OCI-LY7 (cell line): ENCODE measurements around the gene TRNAU1AP. TPM values are rescaled to one million over a fixed set of nuclear protein-coding genes. Genes with fewer than 3 reads are reported as not detected.

Experiments
- BruUV-seq: library from RNA; stranded (reverse); fragments of 400-500 nt; replicated peaks from 2 replicates; lab custom pipeline; 2021; lab: Mats Ljungman, UMichigan
- CTCF ChIA-PET: fragments of 300-600 bp; sonication (Branson Sonifier 250); formaldehyde crosslinking; loops from one replicate; lab custom pipeline; 2022; ENCODE audit warnings: antibody characterized with exemption; ENCODE audit not compliant: unreplicated experiment; lab: Charles Lee
- POLR2A ChIA-PET: fragments of 300-600 bp; sonication (Branson Sonifier 250); formaldehyde crosslinking; loops from one replicate; lab custom pipeline; 2022; ENCODE audit warnings: antibody characterized with exemption; lab: Charles Lee
- DNase-seq: peaks from one replicate; pipeline ENCODE4 v3.0.0-alpha.2; 2015; ENCODE audit warnings: low spot score
- H2AFZ ChIP-seq: fragments of 200-600 bp; sonication (generic), shearing (Covaris generic); 2 replicates; pipeline ENCODE4 v1.6.1; 2014; ENCODE audit warnings: mild to moderate bottlenecking, antibody characterized with exemption, low read length, moderate library complexity
- H3K27ac ChIP-seq: fragments of 200-600 bp; sonication (generic); 2 replicates; pipeline ENCODE4 v1.5.1; 2014; ENCODE audit warnings: mixed run types, low read depth, mild to moderate bottlenecking, moderate library complexity, low read length, inconsistent platforms; ENCODE audit not compliant: poor library complexity, severe bottlenecking
- H3K36me3 ChIP-seq: fragments of 200-600 bp; sonication (generic); 2 replicates; pipeline ENCODE4 v1.6.1; 2014; ENCODE audit warnings: mild to moderate bottlenecking, antibody characterized with exemption, low read length, moderate library complexity, mixed read lengths; ENCODE audit not compliant: insufficient read depth
- H3K4me1 ChIP-seq: fragments of 200-600 bp; sonication (generic); 2 replicates; pipeline ENCODE4 v1.5.1; 2014; ENCODE audit warnings: mild to moderate bottlenecking, low read length; ENCODE audit not compliant: insufficient read depth, poor library complexity, severe bottlenecking
- H3K4me2 ChIP-seq: fragments of 200-600 bp; sonication (generic); 2 replicates; pipeline ENCODE4 v1.6.1; 2014; ENCODE audit warnings: mild to moderate bottlenecking, low read length
- H3K4me3 ChIP-seq: fragments of 200-600 bp; sonication (generic); 2 replicates; pipeline ENCODE4 v1.5.1; 2014; ENCODE audit warnings: mild to moderate bottlenecking, low read depth, low read length; ENCODE audit not compliant: poor library complexity, severe bottlenecking
- H3K79me2 ChIP-seq: fragments of 200-600 bp; sonication (generic); 2 replicates; pipeline ENCODE4 v1.6.1; 2016; ENCODE audit warnings: low read depth, mild to moderate bottlenecking, low read length, moderate library complexity, mixed read lengths; ENCODE audit not compliant: insufficient read depth
- H3K9me2 ChIP-seq: fragments of 200-600 bp; sonication (generic); 2 replicates; pipeline ENCODE4 v1.6.1; 2016; ENCODE audit warnings: mild to moderate bottlenecking, low read length, mixed read lengths; ENCODE audit not compliant: insufficient read depth
- H3K9me3 ChIP-seq: fragments of 200-600 bp; sonication (generic); 2 replicates; pipeline ENCODE4 v1.6.1; 2014; ENCODE audit warnings: mild to moderate bottlenecking, mixed run types, low read length, mixed read lengths
- H4K20me1 ChIP-seq: fragments of 200-600 bp; sonication (generic); 2 replicates; pipeline ENCODE4 v1.6.1; 2014; ENCODE audit warnings: mild to moderate bottlenecking, antibody characterized with exemption, low read length, moderate library complexity, mixed read lengths; ENCODE audit not compliant: insufficient read depth
- CTCF ChIP-seq: fragments of 200-600 bp; sonication (generic); conservative IDR thresholded peaks from 2 replicates; pipeline ENCODE4 v1.5.1; 2014; ENCODE audit warnings: mild to moderate bottlenecking, antibody characterized with exemption, low read length, moderate library complexity, mixed read lengths
- EZH2phosphoT487 ChIP-seq: fragments of 200-600 bp; sonication (generic); IDR thresholded peaks from 2 replicates; pipeline ENCODE4 v1.6.1; 2018; ENCODE audit warnings: low read depth, borderline replicate concordance, mild to moderate bottlenecking, mixed run types, antibody characterized with exemption, low read length, moderate library complexity, mixed read lengths
- intact Hi-C: fragments of 100-400 bp; cut with micrococcal nuclease; formaldehyde crosslinking; loops from one replicate; pipeline ENCODE4 v1.10.0; 2022; ENCODE audit not compliant: unreplicated experiment
- total RNA-seq, 2 experiments: library from RNA; depleted of rRNA in 1 of 2; stranded (reverse); fragments of >200 nt in 1 of 2; shearing (Covaris generic) in 1 of 2; gene quantifications; 2 replicates each; pipeline ENCODE4 v1.2.3, GENCODE V29; 2014 to 2022

Gene TRNAU1AP
- total RNA-seq, 2 experiments from 2014 or later = 30.6 to 41.8 TPM

GRCh38 chr1:28579401-28579800 lies 26.5 kb downstream of the TRNAU1AP start:
- BruUV-seq = no TSS peak
- Histone ChIP-seq H3K79me2 (peaks cover 37% of the 10 kb centered on the region), H4K20me1 (peaks cover 24% of the 10 kb centered on the region), H3K4me3 (peak overlapping the region; percentile 97), H3K9me3 (no peaks in the 10 kb centered on the region), H3K9me2 (no peaks in the 10 kb centered on the region), H3K27ac (peak overlapping the region; percentile 85), H3K36me3 (peaks cover 54% of the 10 kb centered on the region), H2AFZ (no peak overlapping the region), H3K4me1 (peaks cover 34% of the 10 kb centered on the region), H3K4me2 (peak overlapping the region; percentile 94)
- ChIA-PET POLR2A (interaction anchor here (0.5 to 3.2 kb wide), 14 partner anchors 11 to 806 kb away, joined by 3 to 22 read pairs (median 4); partner anchors contain the start of genes RCC1, STX12 and TAF12), CTCF (interaction anchor here (0.5 to 1.0 kb wide), 2 partner anchors 25 to 26 kb away, joined by 3 read pairs; partner anchors contain the start of gene TRNAU1AP)
- no peak for DNase-seq
- intact Hi-C loops = no loop called here
- TF ChIP-seq EZH2phosphoT487 (no peak), CTCF (no peak)

GRCh38 chr1:28580722-28581530 lies 28.0 kb downstream of the TRNAU1AP start:
- peaks cover 24% of the 10 kb centered on the region for H4K20me1 ChIP-seq
- H3K9me2 ChIP-seq = no peaks in the 10 kb centered on the region
- H3K4me2 ChIP-seq = peak overlapping the region; percentile 94
- peaks cover 49% of the 10 kb centered on the region for H3K36me3 ChIP-seq
- H3K4me1 ChIP-seq = peaks cover 34% of the 10 kb centered on the region
- DNase-seq = peak; percentile 83
- H3K79me2 ChIP-seq = peaks cover 37% of the 10 kb centered on the region
- H2AFZ ChIP-seq = no peak overlapping the region
- BruUV-seq = TSS peak; percentile 74
- intact Hi-C loops = loop anchor here (1.0 to 5.0 kb wide), 3 partner anchors 28 to 334 kb away; partner anchors contain the start of gene TRNAU1AP
- TF ChIP-seq CTCF = peak; percentile 71
- TF ChIP-seq EZH2phosphoT487 = no peak
- H3K27ac ChIP-seq = peak overlapping the region; percentile 85
- ChIA-PET CTCF (interaction anchor here (1.5 kb wide), 1 partner anchor 27 kb away, joined by 5 read pairs; the partner anchor contains the start of gene TRNAU1AP), POLR2A (interaction anchor here (0.5 to 3.2 kb wide), 19 partner anchors 10 to 347 kb away, joined by 3 to 22 read pairs (median 4); partner anchors contain the start of genes ATP5IF1 and TAF12)
- H3K4me3 ChIP-seq = peak overlapping the region; percentile 97
- no peaks in the 10 kb centered on the region for H3K9me3 ChIP-seq
